ENCODE results near the gene INTS6L. TPM values are rescaled to one million over a fixed set of nuclear protein-coding genes. Genes with fewer than 3 reads are reported as not detected.

Gene INTS6L
- polyA plus RNA-seq, 3 donors: 2.7 to 29.0 (median 3.0) TPM

DNA sequence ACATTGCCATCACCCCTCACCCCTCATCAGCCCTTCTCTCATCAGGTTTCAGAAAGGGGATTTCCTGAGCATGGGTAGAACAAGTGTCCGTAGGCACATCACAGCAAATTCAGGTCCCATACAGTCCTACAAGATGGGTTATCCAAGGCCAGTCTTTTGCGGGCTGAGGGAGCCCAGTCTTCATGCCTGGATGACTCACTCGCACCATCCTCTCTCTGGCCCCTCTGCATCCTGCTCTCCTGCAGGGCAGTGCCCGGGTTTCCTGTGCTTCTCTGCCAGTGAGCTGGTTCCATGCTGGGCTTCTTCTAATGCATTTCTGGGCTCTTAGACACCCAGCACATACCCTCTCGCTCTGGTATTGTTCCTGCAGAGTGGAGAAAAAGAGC is 7.3 kb upstream of the INTS6L start:
- intact Hi-C loops (cut with micrococcal nuclease): no loop called here
- peak overlapping the region in 1 of 3 experiments; percentile 38 for H3K4me3 ChIP-seq (replicated peaks in 1 of 3; ENCODE audit: low read depth in 2 of 3, low read length in 3 of 3)
- peaks cover 46% of the 10 kb centered on the region for H3K4me1 Mint-ChIP-seq
- H2AFZ ChIP-seq (ENCODE audit: insufficient read depth, low read depth, low read length, poor library complexity, severe bottlenecking): peak overlapping the region; percentile 34
- H4K20me1 ChIP-seq (ENCODE audit: insufficient read depth, low read length): no peaks in the 10 kb centered on the region
- TF ChIP-seq, protein P1, sequence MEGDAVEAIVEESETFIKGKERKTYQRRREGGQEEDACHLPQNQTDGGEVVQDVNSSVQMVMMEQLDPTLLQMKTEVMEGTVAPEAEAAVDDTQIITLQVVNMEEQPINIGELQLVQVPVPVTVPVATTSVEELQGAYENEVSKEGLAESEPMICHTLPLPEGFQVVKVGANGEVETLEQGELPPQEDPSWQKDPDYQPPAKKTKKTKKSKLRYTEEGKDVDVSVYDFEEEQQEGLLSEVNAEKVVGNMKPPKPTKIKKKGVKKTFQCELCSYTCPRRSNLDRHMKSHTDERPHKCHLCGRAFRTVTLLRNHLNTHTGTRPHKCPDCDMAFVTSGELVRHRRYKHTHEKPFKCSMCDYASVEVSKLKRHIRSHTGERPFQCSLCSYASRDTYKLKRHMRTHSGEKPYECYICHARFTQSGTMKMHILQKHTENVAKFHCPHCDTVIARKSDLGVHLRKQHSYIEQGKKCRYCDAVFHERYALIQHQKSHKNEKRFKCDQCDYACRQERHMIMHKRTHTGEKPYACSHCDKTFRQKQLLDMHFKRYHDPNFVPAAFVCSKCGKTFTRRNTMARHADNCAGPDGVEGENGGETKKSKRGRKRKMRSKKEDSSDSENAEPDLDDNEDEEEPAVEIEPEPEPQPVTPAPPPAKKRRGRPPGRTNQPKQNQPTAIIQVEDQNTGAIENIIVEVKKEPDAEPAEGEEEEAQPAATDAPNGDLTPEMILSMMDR (IDR thresholded peaks at IDR 0.05): no peak
- H3K27me3 ChIP-seq (ENCODE audit: control insufficient read depth in 2 of 2, insufficient read depth in 2 of 2, low read length in 2 of 2): no peaks in the 10 kb centered on the region
- H3K9me3 ChIP-seq (replicated peaks in 1 of 2; ENCODE audit: control insufficient read depth in 1 of 2, insufficient read depth in 1 of 2, low read length in 2 of 2): no peaks in the 10 kb centered on the region
- H3K79me2 ChIP-seq (ENCODE audit: insufficient read depth, low read length): no peaks in the 10 kb centered on the region
- no peaks in the 10 kb centered on the region for H3K36me3 Mint-ChIP-seq
- peaks cover 41 to 42% of the 10 kb centered on the region in 2 donors for H3K4me1 ChIP-seq (ENCODE audit: control insufficient read depth in 1 of 2, insufficient read depth in 2 of 2, low read length in 2 of 2)
- peak overlapping the region in 1 of 2 donors; percentile 46 for H3K4me3 Mint-ChIP-seq
- peak overlapping the region; percentile 18 to 91 (median 88) for H3K27ac Mint-ChIP-seq
- 0% methylated on average over 1 of the region's 5 CpGs for WGBS (ENCODE audit: insufficient coverage)
- no peaks in the 10 kb centered on the region for H3K9me3 Mint-ChIP-seq
- H3K27ac ChIP-seq (ENCODE audit: low read depth in 1 of 2, low read length in 2 of 2): peak overlapping the region; percentile 76 to 81
- H3K36me3 ChIP-seq (replicated peaks in 1 of 2; ENCODE audit: control insufficient read depth in 1 of 2, insufficient read depth in 2 of 2, low read length in 2 of 2): no peaks in the 10 kb centered on the region
- H3K27me3 Mint-ChIP-seq (ENCODE audit: low read depth in 3 of 3): peaks cover 0 to 4% (median 0%) of the 10 kb centered on the region in 3 donors
- peak overlapping the region; percentile 42 for H3K4me2 ChIP-seq (replicated peaks; ENCODE audit: extremely low read depth, low read length, poor library complexity, severe bottlenecking)
- DNase-seq: peak; percentile 40 to 64 (median 42)
- H3K9ac ChIP-seq (ENCODE audit: insufficient read depth, low read length, poor library complexity, severe bottlenecking): no peak overlapping the region

DNA sequence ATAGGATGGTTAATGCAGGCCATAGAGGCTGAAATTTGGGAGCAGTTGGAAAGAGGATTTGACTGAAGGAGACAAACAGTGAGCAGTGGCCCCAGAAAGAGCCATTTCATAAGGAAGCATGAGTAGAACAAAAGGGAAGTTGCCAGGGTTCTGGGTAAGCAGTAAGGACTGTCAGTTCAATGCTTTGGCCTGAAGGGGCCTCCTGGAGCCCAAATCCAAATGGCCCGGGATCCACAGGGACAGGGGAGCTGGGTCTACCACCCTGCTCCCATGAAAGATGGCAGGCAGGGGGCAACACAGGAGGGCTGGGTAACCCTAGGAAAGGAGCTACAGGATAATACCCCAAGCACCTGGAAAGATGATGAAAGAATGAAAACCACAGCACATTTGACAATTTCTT is 4.1 kb upstream of the INTS6L start:
- Mint-ChIP-seq H3K27ac (peak overlapping the region in 6 of 7 donors; percentile 11 to 85 (median 78)), H3K36me3 (no peaks in the 10 kb centered on the region), H3K27me3 (ENCODE audit: low read depth in 3 of 3) (peaks cover 0 to 9% (median 0%) of the 10 kb centered on the region in 3 donors), H3K4me1 (peaks cover 43% of the 10 kb centered on the region), H3K4me3 (peak overlapping the region in 1 of 2 donors; percentile 53), H3K9me3 (peaks cover 0 to 9% (median 0%) of the 10 kb centered on the region in 7 donors)
- WGBS (ENCODE audit: insufficient coverage): no CpG with 5 or more reads among the region's 1 CpG
- Histone ChIP-seq H3K4me1 (ENCODE audit: control insufficient read depth in 1 of 2, insufficient read depth in 2 of 2, low read length in 2 of 2) (peaks cover 41% of the 10 kb centered on the region in 2 donors), H3K9ac (ENCODE audit: insufficient read depth, low read length, poor library complexity, severe bottlenecking) (no peak overlapping the region), H3K27ac (ENCODE audit: low read depth in 1 of 2, low read length in 2 of 2) (peak overlapping the region in 1 of 2 donors; percentile 53), H2AFZ (ENCODE audit: insufficient read depth, low read depth, low read length, poor library complexity, severe bottlenecking) (no peak overlapping the region), H3K4me3 (replicated peaks in 1 of 3; ENCODE audit: low read depth in 2 of 3, low read length in 3 of 3) (no peak overlapping the region), H3K36me3 (replicated peaks in 1 of 2; ENCODE audit: control insufficient read depth in 1 of 2, insufficient read depth in 2 of 2, low read length in 2 of 2) (no peaks in the 10 kb centered on the region), H3K27me3 (ENCODE audit: control insufficient read depth in 2 of 2, insufficient read depth in 2 of 2, low read length in 2 of 2) (no peaks in the 10 kb centered on the region), H3K79me2 (ENCODE audit: insufficient read depth, low read length) (no peaks in the 10 kb centered on the region), H3K4me2 (replicated peaks; ENCODE audit: extremely low read depth, low read length, poor library complexity, severe bottlenecking) (no peak overlapping the region), H4K20me1 (ENCODE audit: insufficient read depth, low read length) (no peaks in the 10 kb centered on the region), H3K9me3 (replicated peaks in 1 of 2; ENCODE audit: control insufficient read depth in 1 of 2, insufficient read depth in 1 of 2, low read length in 2 of 2) (no peaks in the 10 kb centered on the region)
- intact Hi-C loops (cut with micrococcal nuclease): no loop called here
- TF ChIP-seq, protein P1 (IDR thresholded peaks at IDR 0.05): peak; percentile 49
- DNase-seq: peak; percentile 32 to 67 (median 60)
